H1 (cell line): ENCODE results near the gene GPATCH2L. TPM values are rescaled to one million over a fixed set of nuclear protein-coding genes. Genes with fewer than 3 reads are reported as not detected.

Source experiments
- CTCF ChIA-PET: fragments of 300-600 bp; sonication (Branson Sonifier 250); formaldehyde crosslinking; loops from one replicate; lab custom pipeline; 2021; ENCODE audit not compliant: partially characterized antibody; lab: Charles Lee
- POLR2A ChIA-PET: fragments of 300-600 bp; sonication (Branson Sonifier 250); formaldehyde crosslinking; loops from one replicate; lab custom pipeline; 2021; ENCODE audit warnings: inconsistent platforms; ENCODE audit not compliant: partially characterized antibody; lab: Charles Lee
- DNase-seq, 2 experiments: peaks; one replicate each; pipeline versions ENCODE4 v3.0.0 to v3.0.0-alpha.2; 2010 to 2022; ENCODE audit warnings: low spot score in 2 of 2, low read depth in 1 of 2, mixed read lengths in 1 of 2
- FAIRE-seq: peaks from 2 replicates; lab custom pipeline; 2011; peaks lifted over from hg19 to GRCh38; lab: Jason Lieb, UNC
- H2AFZ ChIP-seq: 2 replicates; pipeline ENCODE4 v1.8.1; 2012; ENCODE audit warnings: low read length, inconsistent platforms
- H2AK5ac ChIP-seq: 2 replicates; pipeline ENCODE4 v1.6.1; 2013; ENCODE audit warnings: low read depth, low read length
- H2BK120ac ChIP-seq: replicated peaks from 2 replicates; pipeline ENCODE3; 2013; ENCODE audit warnings: low read depth, low read length, inconsistent platforms
- H2BK12ac ChIP-seq: 2 replicates; pipeline ENCODE4 v1.6.1; 2013; ENCODE audit warnings: low read depth, low read length
- H2BK15ac ChIP-seq: 2 replicates; pipeline ENCODE4 v1.6.1; 2013; ENCODE audit warnings: low read length
- H2BK20ac ChIP-seq: 2 replicates; pipeline ENCODE4 v1.6.1; 2013; ENCODE audit warnings: low read length
- H2BK5ac ChIP-seq: 2 replicates; pipeline ENCODE4 v1.6.1; 2013; ENCODE audit warnings: low read depth, low read length
- H3K14ac ChIP-seq: 2 replicates; pipeline ENCODE4 v1.6.1; 2013; ENCODE audit warnings: inconsistent platforms; ENCODE audit not compliant: insufficient read length
- H3K18ac ChIP-seq: 2 replicates; pipeline ENCODE4 v1.6.1; 2013; ENCODE audit warnings: low read length; ENCODE audit errors: extremely low read depth
- H3K23ac ChIP-seq: 2 replicates; pipeline ENCODE4 v1.6.1; 2013; ENCODE audit warnings: inconsistent platforms; ENCODE audit not compliant: insufficient read length
- H3K23me2 ChIP-seq: 2 replicates; pipeline ENCODE4 v1.6.1; 2013; ENCODE audit warnings: low read depth, low read length
- H3K27ac ChIP-seq: 2 replicates; pipeline ENCODE4 v1.6.1; 2011; ENCODE audit warnings: low read depth, low read length, inconsistent platforms
- H3K27me3 ChIP-seq, 4 experiments: replicated peaks in 1 of 4; 1 replicate in 1 of 4; 2 replicates in 3 of 4; pipeline versions ENCODE4 v1.6.1 to v1.8.1; 2011 to 2013; ENCODE audit warnings: low read length in 3 of 4, mild to moderate bottlenecking in 3 of 4, inconsistent platforms in 2 of 4, mixed read lengths in 2 of 4, moderate library complexity in 1 of 4; ENCODE audit not compliant: control insufficient read depth in 3 of 4, insufficient read depth in 3 of 4; ENCODE audit errors: extremely low read depth in 1 of 4
- H3K36me3 ChIP-seq, 4 experiments: 2 replicates each; pipeline versions ENCODE4 v1.6.1 to v1.8.1; 2011 to 2013; ENCODE audit warnings: mild to moderate bottlenecking in 4 of 4, low read length in 3 of 4, moderate library complexity in 2 of 4, control low read depth in 1 of 4, inconsistent platforms in 1 of 4; ENCODE audit not compliant: insufficient read depth in 4 of 4, control insufficient read depth in 2 of 4
- H3K4ac ChIP-seq: replicated peaks from 2 replicates; pipeline ENCODE3; 2013; ENCODE audit warnings: low read length, low read depth, mixed read lengths, inconsistent platforms; ENCODE audit not compliant: insufficient read length
- H3K4me1 ChIP-seq, 4 experiments: replicated peaks in 1 of 4; 1 replicate in 1 of 4; 2 replicates in 3 of 4; pipeline versions ENCODE4 v1.6.1 to v1.8.1; 2011 to 2013; ENCODE audit warnings: low read length in 3 of 4, inconsistent platforms in 2 of 4, mixed read lengths in 1 of 4; ENCODE audit not compliant: insufficient read depth in 4 of 4, control insufficient read depth in 3 of 4
- H3K4me2 ChIP-seq, 2 experiments: 2 replicates each; pipeline versions ENCODE4 v1.6.1 to v1.8.1; 2011 to 2013; ENCODE audit warnings: low read depth in 2 of 2, low read length in 2 of 2, control low read depth in 1 of 2, inconsistent platforms in 1 of 2, mild to moderate bottlenecking in 1 of 2; ENCODE audit not compliant: insufficient read depth in 1 of 2
- H3K4me3 ChIP-seq, 4 experiments: fragments of 200-600, 300-600 bp in 1 of 4; sonication (generic), shearing (Covaris generic), sonication (Bioruptor Twin) in 1 of 4; 2 replicates each; pipeline versions ENCODE4 v1.5.1 to v1.8.1; 2011 to 2016; ENCODE audit warnings: low read length in 4 of 4, low read depth in 3 of 4, control low read depth in 2 of 4, inconsistent platforms in 2 of 4, mild to moderate bottlenecking in 2 of 4, mixed read lengths in 1 of 4, moderate library complexity in 1 of 4; ENCODE audit not compliant: insufficient read depth in 2 of 4; ENCODE audit errors: extremely low read depth in 1 of 4
- H3K56ac ChIP-seq: replicated peaks from 2 replicates; pipeline ENCODE3; 2013; ENCODE audit warnings: low read depth, mild to moderate bottlenecking, mixed read lengths, low read length, inconsistent platforms; ENCODE audit not compliant: insufficient read length
- H3K79me1 ChIP-seq: 2 replicates; pipeline ENCODE4 v1.6.1; 2013; ENCODE audit warnings: low read depth, low read length, control low read depth
- H3K79me2 ChIP-seq, 2 experiments: 2 replicates each; pipeline versions ENCODE4 v1.6.1 to v1.8.1; 2012 to 2013; ENCODE audit warnings: low read length in 2 of 2, mild to moderate bottlenecking in 2 of 2, inconsistent platforms in 1 of 2; ENCODE audit not compliant: insufficient read depth in 2 of 2, control insufficient read depth in 1 of 2
- H3K9ac ChIP-seq, 4 experiments: replicated peaks in 1 of 4; 1 replicate in 1 of 4; 2 replicates in 3 of 4; pipeline versions ENCODE4 v1.6.1 to v1.8.1; 2011 to 2013; ENCODE audit warnings: low read depth in 3 of 4, low read length in 3 of 4, control low read depth in 2 of 4, mild to moderate bottlenecking in 2 of 4, moderate library complexity in 2 of 4, inconsistent platforms in 1 of 4; ENCODE audit errors: extremely low read depth in 1 of 4
- H3K9me3 ChIP-seq, 2 experiments: 2 replicates each; pipeline versions ENCODE4 v1.6.1 to v1.8.1; 2012 to 2013; ENCODE audit warnings: mild to moderate bottlenecking in 2 of 2, moderate library complexity in 2 of 2, control low read depth in 1 of 2, inconsistent platforms in 1 of 2, low read depth in 1 of 2, low read length in 1 of 2, mixed read lengths in 1 of 2; ENCODE audit not compliant: insufficient read depth in 2 of 2
- H4K20me1 ChIP-seq, 2 experiments: replicated peaks in 1 of 2; 2 replicates each; pipeline versions ENCODE3 to v1.8.1; 2011 to 2013; ENCODE audit warnings: inconsistent platforms in 2 of 2, low read length in 2 of 2, mild to moderate bottlenecking in 1 of 2; ENCODE audit not compliant: insufficient read depth in 2 of 2, control insufficient read depth in 1 of 2
- H4K5ac ChIP-seq: 2 replicates; pipeline ENCODE4 v1.6.1; 2013; ENCODE audit warnings: low read length, low read depth, mixed read lengths, inconsistent platforms; ENCODE audit not compliant: insufficient read length
- H4K8ac ChIP-seq: 2 replicates; pipeline ENCODE4 v1.8.0; 2013; ENCODE audit warnings: mild to moderate bottlenecking, moderate library complexity, low read length, inconsistent platforms; ENCODE audit not compliant: insufficient read depth; ENCODE audit errors: extremely low read depth
- H4K91ac ChIP-seq: replicated peaks from 2 replicates; pipeline ENCODE3; 2013; ENCODE audit warnings: low read length, mixed read lengths, inconsistent platforms; ENCODE audit not compliant: insufficient read length
- BACH1 ChIP-seq: IDR thresholded peaks from 2 replicates; pipeline ENCODE4 v1.6.1; 2012; ENCODE audit warnings: low read length, improper control_type of control experiment
- FOSL1 ChIP-seq: IDR thresholded peaks from 2 replicates; pipeline ENCODE4 v1.6.1; 2011; ENCODE audit warnings: mild to moderate bottlenecking, low read depth, low read length, moderate library complexity; ENCODE audit not compliant: insufficient read depth
- POU5F1 ChIP-seq: IDR thresholded peaks from 2 replicates; pipeline ENCODE4 v1.6.1; 2011; ENCODE audit warnings: low read depth, mild to moderate bottlenecking, low read length, moderate library complexity
- SP1 ChIP-seq: IDR thresholded peaks from 2 replicates; pipeline ENCODE4 v1.6.1; 2011; ENCODE audit warnings: low read depth, low read length
- YY1 ChIP-seq: IDR thresholded peaks from 2 replicates; pipeline ENCODE4 v1.6.1; 2011; ENCODE audit warnings: low read depth, mild to moderate bottlenecking, low read length
- WGBS, 2 experiments: shearing (Covaris generic) in 1 of 2; methylation state at CpG; one replicate each; pipeline versions ENCODE4 v1.1.6 to v1.1.7; 2013 to 2015; ENCODE audit warnings: low lambda C conversion rate in 2 of 2, mixed read lengths in 2 of 2, inconsistent platforms in 1 of 2, low coverage in 1 of 2, missing lambda C conversion rate in 1 of 2; ENCODE audit not compliant: insufficient replicate concordance in 2 of 2, insufficient coverage in 1 of 2, insufficient read length in 1 of 2; ENCODE audit errors: extremely low coverage in 1 of 2, missing lambda C conversion rate in 1 of 2; 5-methylcytosine and 5-hydroxymethylcytosine counted together
- polyA plus RNA-seq, 7 experiments: library from polyadenylated mRNA; depleted of rRNA in 3 of 7; stranded (reverse) in 5 of 7; unstranded in 2 of 7; fragments of >200 nt in 5 of 7; fragments of 200-250 nt in 2 of 7; gene quantifications; 1 replicate in 5 of 7; 2 replicates in 1 of 7; 4 replicates in 1 of 7; pipeline versions ENCODE4 v1.2.1 to v1.2.3, GENCODE V29; 2011 to 2013; ENCODE audit warnings: missing spikeins in 2 of 7, mixed read lengths in 2 of 7
- total RNA-seq: library from RNA; stranded (reverse); fragmentation: NEBNext Ultra II Directional; extraction: Animal tissue kit (Norgen Biotek cat#: 25700); gene quantifications from 2 replicates; pipeline ENCODE4 v1.2.1, GENCODE V29; 2021

Gene GPATCH2L
- total and polyA plus RNA-seq, 2 of the 8 experiments (the other 6 are each of a cell fraction or from before 2014, with no cell fraction given): 26.0 to 54.9 TPM

- CTCF ChIA-PET: interaction anchor here (0.6 to 1.2 kb wide), 3 partner anchors 15 to 239 kb away, joined by 3 read pairs; no protein-coding TSS in a partner anchor
- no peaks in the 10 kb centered on the region for H3K27me3 ChIP-seq
- H3K14ac ChIP-seq: no peak overlapping the region
- no peak for DNase-seq
- H3K4me1 ChIP-seq: no peaks in the 10 kb centered on the region
- H3K4me3 ChIP-seq: no peak overlapping the region
- H3K79me2 ChIP-seq: no peaks in the 10 kb centered on the region
- no peak overlapping the region for H2BK5ac ChIP-seq
- H4K5ac ChIP-seq: no peak overlapping the region
- H3K9ac ChIP-seq: no peak overlapping the region
- no peak overlapping the region for H2BK12ac ChIP-seq
- H2AK5ac ChIP-seq: no peak overlapping the region
- FAIRE-seq: no peak
- no peaks in the 10 kb centered on the region for H3K36me3 ChIP-seq
- no peak overlapping the region for H4K91ac ChIP-seq
- 79% methylated on average over 3 of the region's 3 CpGs; no CpG with 5 or more reads in 1 of the 2 experiments for WGBS, 2 experiments
- no peak overlapping the region for H3K4me2 ChIP-seq
- no peak overlapping the region for H2BK20ac ChIP-seq
- no peaks in the 10 kb centered on the region for H4K20me1 ChIP-seq
- no peak overlapping the region for H2BK120ac ChIP-seq
- H4K8ac ChIP-seq: no peak overlapping the region
- no peak overlapping the region for H3K4ac ChIP-seq
- H2BK15ac ChIP-seq: no peak overlapping the region
- H3K27ac ChIP-seq: no peak overlapping the region
- H3K23ac ChIP-seq: no peak overlapping the region
- TF ChIP-seq POU5F1 (no peak), FOSL1 (no peak), BACH1 (no peak), SP1 (no peak), YY1 (no peak)
- TF ChIP-seq, all 59 proteins: peak for 0
- no peaks in the 10 kb centered on the region for H3K79me1 ChIP-seq
- POLR2A ChIA-PET: no interaction called here
- H3K23me2 ChIP-seq: no peaks in the 10 kb centered on the region
- H3K9me3 ChIP-seq: peaks cover 7 to 8% of the 10 kb centered on the region in 2 experiments; a peak in 2 of 4 replicates
- H3K56ac ChIP-seq: no peak overlapping the region
- no peak overlapping the region for H2AFZ ChIP-seq
- no peak overlapping the region for H3K18ac ChIP-seq
Measured at GRCh38 chr14:76219873-76220272, 68.2 kb downstream of the GPATCH2L start.
